ENCODE measurements around the gene SUGT1.
"Not testable (repeated sequence)": the region's sequence is repeated elsewhere in the genome, so short reads cannot be mapped to it uniquely, and the experiment has no call there.

SUGT1 gene

GRCh38 chr13:52665325-52665724 lies 12.7 kb downstream of the SUGT1 start:
- DNase-seq (ENCODE audit: low read depth in 2 of 2, low spot score in 1 of 2), result no peak

DNA sequence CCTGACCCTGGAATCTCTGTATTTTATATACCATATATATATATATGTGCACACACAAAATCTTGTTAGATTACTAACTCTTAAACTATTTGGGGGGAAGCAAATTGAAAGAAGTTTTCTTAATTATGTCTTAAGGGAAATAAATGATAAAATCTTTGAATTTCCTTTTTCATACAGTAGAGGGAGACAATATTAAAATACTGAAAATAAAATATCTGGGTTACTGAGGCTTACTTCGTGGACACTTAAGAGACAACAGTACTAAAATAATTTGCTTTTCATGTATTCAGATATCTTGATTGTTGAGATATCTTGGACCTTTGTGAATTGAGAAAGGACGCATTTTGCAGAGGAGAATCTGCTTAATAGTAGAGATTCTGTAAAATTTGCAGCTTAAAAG lies 17.0 kb downstream of the SUGT1 start:
- DNase-seq (ENCODE audit: low read depth in 2 of 2, low spot score in 1 of 2), result no peak

GRCh38 chr13:52670726-52671125 lies 18.1 kb downstream of the SUGT1 start:
- DNase-seq (ENCODE audit: low read depth in 2 of 2, low spot score in 1 of 2), result no peak

- no peak for DNase-seq (ENCODE audit: low read depth in 2 of 2, low spot score in 1 of 2)
These were observed 20.8 kb downstream of the SUGT1 start for GRCh38 chr13:52673465-52673864.

DNA sequence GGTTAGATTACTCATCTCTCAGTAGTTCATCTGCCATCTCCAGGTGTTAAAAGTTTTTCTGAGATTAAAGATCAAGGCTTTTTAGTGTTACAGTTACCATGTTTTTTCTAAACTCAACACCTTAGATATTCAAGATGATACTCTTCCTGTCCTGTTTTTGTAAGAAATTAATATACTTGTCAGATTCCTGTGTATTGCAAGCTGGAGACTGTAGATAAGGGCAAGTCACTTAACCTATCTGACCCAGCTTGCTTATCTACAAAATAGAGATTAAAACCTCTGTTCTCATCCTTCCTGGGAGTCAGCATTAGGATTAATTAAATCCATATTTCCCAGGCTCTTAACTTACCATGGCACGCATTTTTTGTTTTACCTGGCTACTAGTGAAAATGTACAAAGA lies 25.2 kb downstream of the SUGT1 start:
- DNase-seq (ENCODE audit: low read depth in 2 of 2, low spot score in 1 of 2), result no peak

- DNase-seq (ENCODE audit: low read depth in 2 of 2, low spot score in 1 of 2), result not testable (repeated sequence)
These were observed 33.2 kb downstream of the SUGT1 start for GRCh38 chr13:52685806-52686205.

GRCh38 chr13:52686376-52686775 lies 33.7 kb downstream of the SUGT1 start:
- no peak for DNase-seq (ENCODE audit: low read depth in 2 of 2, low spot score in 1 of 2)

DNA sequence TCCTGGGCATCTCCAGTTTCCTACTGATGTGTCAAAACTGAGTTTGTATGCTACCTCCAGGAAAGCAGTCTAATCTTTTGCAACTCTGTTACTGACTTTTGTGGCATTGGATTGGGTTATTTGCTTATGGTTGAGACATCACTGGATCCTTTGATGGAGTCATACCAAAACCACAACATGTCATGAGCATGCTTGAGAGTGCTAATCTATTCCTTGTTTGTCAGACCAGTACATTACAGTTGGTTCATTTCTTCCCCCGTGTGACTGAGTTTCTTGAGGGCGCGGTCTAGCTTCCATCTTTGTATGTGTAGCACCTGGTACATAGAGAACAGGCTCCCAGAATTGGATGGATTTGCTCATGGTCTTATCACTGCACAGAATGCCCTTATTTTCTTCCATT lies 43.2 kb downstream of the SUGT1 start:
- DNase-seq (ENCODE audit: low read depth in 2 of 2, low spot score in 1 of 2), result no peak

DNA sequence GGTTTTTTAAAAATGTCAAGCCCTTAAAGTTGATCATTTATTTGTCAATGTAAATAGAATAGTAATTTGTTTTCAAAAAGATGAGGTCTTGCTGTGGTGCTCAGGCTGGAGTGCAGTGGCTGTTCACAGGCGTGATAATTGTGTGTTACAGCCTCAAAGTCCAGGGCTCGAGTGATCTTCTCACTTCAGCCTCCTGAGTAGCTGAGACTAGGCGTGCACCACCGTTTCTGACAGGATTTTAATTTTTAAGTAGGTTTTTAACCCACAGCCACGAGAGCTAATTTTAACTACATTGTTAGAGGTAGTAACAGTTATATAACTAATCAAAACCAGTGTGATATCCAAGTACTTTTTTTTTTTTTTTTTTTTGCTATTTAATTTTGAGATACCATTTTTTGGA lies 43.9 kb downstream of the SUGT1 start:
- DNase-seq (ENCODE audit: low read depth in 2 of 2, low spot score in 1 of 2), result no peak

GRCh38 chr13:52701728-52702465 lies 49.3 kb downstream of the SUGT1 start:
- DNase-seq (ENCODE audit: low read depth in 2 of 2, low spot score in 1 of 2), result no peak

- DNase-seq (ENCODE audit: low read depth in 2 of 2, low spot score in 1 of 2), result no peak
These were observed 50.8 kb downstream of the SUGT1 start for GRCh38 chr13:52703482-52703881.

- no peak for DNase-seq (ENCODE audit: low read depth in 2 of 2, low spot score in 1 of 2)
These were observed 53.4 kb downstream of the SUGT1 start for GRCh38 chr13:52706081-52706480.

DNA sequence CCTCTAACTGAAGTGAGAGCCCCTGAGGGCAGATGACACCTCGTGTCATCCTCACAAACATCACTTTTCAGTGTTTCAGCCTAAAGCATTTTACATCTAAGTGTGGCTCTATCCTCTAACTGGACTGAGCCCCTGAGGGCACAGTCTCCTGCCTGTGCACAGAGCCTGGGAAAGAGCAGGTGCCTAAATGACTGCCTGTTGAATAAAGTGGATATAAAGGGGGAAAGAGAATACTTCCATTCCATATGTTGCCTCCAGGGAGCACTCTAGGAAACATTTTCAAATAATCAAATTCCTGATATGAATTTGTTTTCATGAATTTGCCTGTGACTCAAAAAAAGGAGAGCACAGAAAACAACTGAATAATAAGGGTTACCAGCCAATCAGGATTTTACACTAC lies 54.7 kb downstream of the SUGT1 start:
- DNase-seq (ENCODE audit: low read depth in 2 of 2, low spot score in 1 of 2), result no peak

DNA sequence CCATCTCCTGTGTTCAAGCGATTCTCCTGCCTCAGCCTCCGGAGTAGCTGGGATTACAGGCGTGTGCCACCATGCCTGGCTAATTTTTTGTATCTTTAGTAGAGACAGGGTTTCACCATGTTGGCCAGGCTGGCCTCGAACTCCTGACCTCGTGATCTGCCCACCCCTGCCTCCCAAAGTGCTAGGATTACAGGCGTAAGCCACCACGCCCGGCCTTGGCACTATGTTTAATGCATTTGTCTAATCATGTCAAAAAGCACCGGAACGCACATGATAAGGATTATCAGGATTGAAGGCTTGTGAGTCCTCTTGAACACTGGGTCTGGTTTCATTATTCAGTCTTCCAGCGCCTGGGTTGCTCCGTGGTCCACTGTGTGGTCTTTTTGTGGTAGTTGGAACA lies 55.6 kb downstream of the SUGT1 start:
- DNase-seq (ENCODE audit: low read depth in 2 of 2, low spot score in 1 of 2), result not testable (repeated sequence)

- no peak for DNase-seq (ENCODE audit: low read depth in 2 of 2, low spot score in 1 of 2)
These were observed 58.6 kb downstream of the SUGT1 start for GRCh38 chr13:52711286-52711685.

- DNase-seq (ENCODE audit: low read depth in 2 of 2, low spot score in 1 of 2), result no peak
These were observed 59.7 kb downstream of the SUGT1 start for GRCh38 chr13:52712385-52712784.

GRCh38 chr13:52713894-52714293 lies 61.3 kb downstream of the SUGT1 start:
- DNase-seq (ENCODE audit: low read depth in 2 of 2, low spot score in 1 of 2), result no peak

DNA sequence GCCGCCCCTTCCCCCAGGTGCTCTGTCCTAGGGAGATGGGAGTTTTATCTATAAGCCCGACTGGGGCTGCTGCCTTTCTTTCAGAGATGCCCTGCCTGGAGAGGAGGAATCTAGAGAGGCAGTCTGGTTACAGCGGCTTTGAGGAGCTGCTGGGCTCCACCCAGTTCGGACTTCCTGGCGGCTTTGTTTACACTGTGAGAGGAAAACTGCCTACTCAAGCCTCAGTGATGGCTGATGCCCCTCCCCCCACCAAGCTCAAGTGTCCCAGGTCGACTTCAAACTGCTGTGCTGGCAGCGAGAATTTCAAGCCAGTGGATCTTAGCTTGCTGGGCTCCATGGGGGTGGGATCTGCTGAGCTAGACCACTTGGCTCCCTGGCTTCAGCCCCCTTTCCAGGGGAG lies 68.3 kb downstream of the SUGT1 start:
- not testable (repeated sequence) for DNase-seq (ENCODE audit: low read depth in 2 of 2, low spot score in 1 of 2)

DNA sequence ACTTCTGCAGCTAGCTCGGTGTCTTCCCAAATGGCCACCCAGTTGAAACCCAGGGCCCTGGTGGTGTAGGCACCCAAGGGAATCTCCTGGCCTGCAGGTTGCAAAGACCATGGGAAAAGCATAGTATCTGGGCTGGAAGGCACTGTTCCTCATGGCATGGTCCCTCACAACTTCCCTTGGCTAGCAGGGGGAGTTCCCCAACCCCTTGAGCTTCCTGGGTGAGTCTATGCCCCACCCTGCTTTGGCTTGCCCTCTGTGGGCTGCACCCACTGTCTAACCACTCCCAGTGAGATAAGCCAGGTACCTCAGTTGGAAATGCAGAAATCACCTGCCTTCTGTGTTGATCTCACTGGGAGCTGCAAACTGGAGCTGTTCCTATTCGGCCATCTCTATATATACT lies 68.7 kb downstream of the SUGT1 start:
- not testable (repeated sequence) for DNase-seq (ENCODE audit: low read depth in 2 of 2, low spot score in 1 of 2)

- DNase-seq (ENCODE audit: low read depth in 2 of 2, low spot score in 1 of 2), result no peak
These were observed 70.5 kb downstream of the SUGT1 start for GRCh38 chr13:52723181-52723580.

DNA sequence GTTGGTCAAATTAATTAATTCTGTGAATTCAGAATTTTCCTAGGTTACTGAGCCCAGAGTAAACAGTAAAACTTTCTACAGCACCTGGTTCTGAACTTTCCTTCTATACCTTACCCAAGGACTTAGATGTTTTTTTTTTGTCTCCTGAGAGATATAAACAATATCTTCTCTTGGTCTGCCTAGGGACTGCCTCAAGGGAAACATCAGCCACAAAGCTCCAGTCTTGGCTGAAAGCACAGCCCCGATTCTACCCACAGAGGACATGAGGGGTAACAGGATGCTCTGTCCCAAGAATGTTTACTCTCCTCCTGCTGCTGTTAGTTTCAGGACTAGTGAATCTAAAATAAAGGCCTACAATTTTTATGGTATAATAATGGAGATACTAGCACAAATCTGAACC lies 72.7 kb downstream of the SUGT1 start:
- no peak for DNase-seq (ENCODE audit: low read depth in 2 of 2, low spot score in 1 of 2)

DNA sequence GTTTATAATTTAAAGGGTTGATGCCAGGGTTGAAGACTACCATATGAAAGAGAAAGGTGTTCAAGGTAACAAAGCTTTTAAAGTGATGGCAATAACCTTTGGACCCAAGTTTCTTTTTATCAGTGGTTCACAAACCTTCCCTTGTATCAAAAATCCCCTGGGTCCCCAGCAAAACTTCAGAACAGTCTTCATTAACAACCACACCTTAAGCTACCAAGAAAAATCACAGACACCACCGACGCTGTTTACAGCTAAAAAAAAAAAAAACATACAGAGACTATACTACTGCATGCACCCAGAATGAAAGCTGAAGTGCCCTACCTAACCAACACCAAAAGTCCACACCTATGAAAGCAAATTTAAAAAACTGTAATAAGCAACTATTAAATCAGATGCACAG lies 73.6 kb downstream of the SUGT1 start:
- no peak for DNase-seq (ENCODE audit: low read depth in 2 of 2, low spot score in 1 of 2)

- DNase-seq (ENCODE audit: low read depth in 2 of 2, low spot score in 1 of 2), result no peak
These were observed 81.5 kb downstream of the SUGT1 start for GRCh38 chr13:52734075-52734623.

Measured in stimulated activated CD8-positive, alpha-beta memory T cell treated with anti-CD3 and anti-CD28 coated beads, Interleukin-4, amount 100 ng/mL, for 1 hour (primary cell).